Measurements from ENCODE around the gene B3GNT9. TPM values are rescaled to one million over a fixed set of nuclear protein-coding genes. Genes with fewer than 3 reads are reported as not detected.

Gene B3GNT9
- total and polyA plus RNA-seq, 2 of the 8 experiments (the other 6 are each of a cell fraction or from before 2014, with no cell fraction given): 3.5 to 9.0 TPM

GRCh38 chr16:67173808-67174705 is 23.3 kb upstream of the B3GNT9 start (continued):
- no peak for TF ChIP-seq GTF2F1 (IDR thresholded peaks at IDR 0.05; ENCODE audit: borderline replicate concordance, low read depth, low read length)
- no peak for TF ChIP-seq NRF1 (IDR thresholded peaks at IDR 0.05; ENCODE audit: low read depth, low read length)
- TF ChIP-seq E2F6 (IDR thresholded peaks at IDR 0.05): peak; percentile 85
- TF ChIP-seq TBP (IDR thresholded peaks at IDR 0.05; ENCODE audit: low read depth, low read length): no peak
- no peak for TF ChIP-seq EP300 (IDR thresholded peaks at IDR 0.05; ENCODE audit: borderline replicate concordance in 1 of 2, low read depth in 2 of 2, low read length in 2 of 2)
- no peak for TF ChIP-seq FOSL1 (IDR thresholded peaks at IDR 0.05; ENCODE audit: insufficient read depth, low read depth, low read length)
- TF ChIP-seq EZH2 (IDR thresholded peaks at IDR 0.05; ENCODE audit: low read depth, low read length, severe bottlenecking): peak; percentile 80
- TF ChIP-seq ATF2 (IDR thresholded peaks at IDR 0.05; ENCODE audit: low read length): no peak
- peak; percentile 7 to 23; a peak in 2 of 4 replicates for TF ChIP-seq RAD21 (IDR thresholded peaks at IDR 0.05 in 1 of 2, conservative IDR thresholded peaks at IDR 0.05 in 1 of 2; ENCODE audit: low read depth in 2 of 2, low read length in 2 of 2)
- no peak for TF ChIP-seq USF2 (IDR thresholded peaks at IDR 0.05; ENCODE audit: low read length)
- no peak for TF ChIP-seq CHD1 (IDR thresholded peaks at IDR 0.05; ENCODE audit: low read depth, low read length)
- TF ChIP-seq TAF7 (optimal IDR thresholded peaks at IDR 0.05; ENCODE audit: borderline replicate concordance, low read depth, low read length): no peak
- TF ChIP-seq JUND (IDR thresholded peaks at IDR 0.05; ENCODE audit: low read length): no peak
- no peak for TF ChIP-seq CBX5 (IDR thresholded peaks at IDR 0.05; ENCODE audit: low read depth, low read length)
- TF ChIP-seq BRCA1 (IDR thresholded peaks at IDR 0.05; ENCODE audit: low read depth, low read length): no peak
- TF ChIP-seq POU5F1 (IDR thresholded peaks at IDR 0.05; ENCODE audit: low read depth, low read length): no peak
- TF ChIP-seq BCL11A (IDR thresholded peaks at IDR 0.05; ENCODE audit: low read depth in 2 of 2, low read length in 2 of 2): no peak
- no peak for TF ChIP-seq HDAC6 (IDR thresholded peaks at IDR 0.05; ENCODE audit: low read depth, low read length)
